Uterus (tissue), 4 donors: Measurements from ENCODE around the gene KIAA1210. TPM values are rescaled to one million over a fixed set of nuclear protein-coding genes. Genes with fewer than 3 reads are reported as not detected.

ENCODE experiments used
- DNase-seq, 2 donors: peaks; one replicate each; pipeline ENCODE4 v3.0.0-alpha.2; 2019 to 2020
- H3K27ac ChIP-seq, 2 donors: fragments of 200-600 bp; sonication (generic); 1 replicate in 1 of 2; 2 replicates in 1 of 2; pipeline ENCODE4 v1.5.1; 2016 to 2018
- H3K27me3 ChIP-seq, 2 donors: fragments of 200-600 bp; sonication (generic); one replicate each; pipeline ENCODE4 v1.5.1; 2018 to 2019; ENCODE audit warnings: control low read depth in 1 of 2
- H3K36me3 ChIP-seq, 2 donors: fragments of 200-600 bp; sonication (generic); one replicate each; pipeline ENCODE4 v1.5.1; 2019; ENCODE audit warnings: control low read depth in 1 of 2
- H3K4me1 ChIP-seq, 2 donors: fragments of 200-600 bp; sonication (generic); one replicate each; pipeline ENCODE4 v1.5.1; 2018 to 2019; ENCODE audit warnings: control low read depth in 1 of 2
- H3K4me3 ChIP-seq, 2 donors: fragments of 200-600 bp; sonication (generic); 1 replicate in 1 of 2; 2 replicates in 1 of 2; pipeline ENCODE4 v1.5.1; 2018 to 2019; ENCODE audit warnings: mild to moderate bottlenecking in 1 of 2
- H3K9me3 ChIP-seq, 2 donors: fragments of 200-600 bp; sonication (generic); one replicate each; pipeline ENCODE4 v1.5.1; 2019; ENCODE audit warnings: control low read depth in 1 of 2
- POLR2A ChIP-seq, 2 donors: fragments of 450-650 bp; IDR thresholded peaks; one replicate each; pipeline ENCODE4 v1.6.1; 2016; ENCODE audit warnings: antibody characterized with exemption in 2 of 2, mild to moderate bottlenecking in 1 of 2, moderate library complexity in 1 of 2
- intact Hi-C: fragments of 100-400 bp; cut with DNase I; formaldehyde crosslinking; loops from one replicate; pipeline ENCODE4 v1.15.1; 2023; ENCODE audit warnings: low total_unique reads
- total RNA-seq, 4 donors: library from RNA; depleted of rRNA in 3 of 4; stranded (reverse); fragments of >200 nt in 3 of 4; gene quantifications; one replicate each; pipeline versions ENCODE4 v1.1.0 to v1.2.4, GENCODE V29; 2014 to 2023
- TF ChIP-seq, protein P1 (sequence below), 4 experiments: fragments of 200-600 bp in 2 of 4; fragments of 450-650 bp in 2 of 4; sonication (generic) in 2 of 4; IDR thresholded peaks; one replicate each; pipeline ENCODE4 v1.5.1; 2016 to 2019; ENCODE audit warnings: antibody characterized with exemption in 4 of 4, mild to moderate bottlenecking in 2 of 4, moderate library complexity in 1 of 4
- donor health status: DM: yes; HTN: yes; CAD: no.

Gene KIAA1210
- total RNA-seq, result 1 to 10 TPM in 1 of 4 donors, not detected in 3; 6.7 TPM

DNA sequence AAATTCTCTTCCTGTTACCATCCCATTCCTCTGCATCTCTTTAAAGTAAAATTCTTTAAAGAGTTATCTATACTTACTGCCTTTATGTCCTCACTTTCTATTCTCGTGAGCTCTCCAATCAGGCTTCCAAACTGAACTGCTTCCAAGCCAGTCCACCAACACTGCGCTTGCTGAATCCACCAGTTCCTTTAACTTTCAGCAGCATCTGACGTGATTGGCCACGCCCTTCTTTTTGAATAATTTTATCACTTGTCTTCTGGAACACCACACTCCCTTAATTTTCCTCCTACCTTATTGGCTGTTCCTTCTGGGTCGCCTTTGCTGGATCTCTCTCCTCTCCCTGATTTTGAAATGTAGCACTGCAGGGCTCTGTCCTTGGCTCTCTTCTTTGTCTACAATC lies at the start of gene KIAA1210:
KIAA1210 (minus strand) TSS at position 163 of the 400 bp plus-strand sequence. CDS start 4,170 bp downstream, outside the sequence.
- TF ChIP-seq, protein P1, sequence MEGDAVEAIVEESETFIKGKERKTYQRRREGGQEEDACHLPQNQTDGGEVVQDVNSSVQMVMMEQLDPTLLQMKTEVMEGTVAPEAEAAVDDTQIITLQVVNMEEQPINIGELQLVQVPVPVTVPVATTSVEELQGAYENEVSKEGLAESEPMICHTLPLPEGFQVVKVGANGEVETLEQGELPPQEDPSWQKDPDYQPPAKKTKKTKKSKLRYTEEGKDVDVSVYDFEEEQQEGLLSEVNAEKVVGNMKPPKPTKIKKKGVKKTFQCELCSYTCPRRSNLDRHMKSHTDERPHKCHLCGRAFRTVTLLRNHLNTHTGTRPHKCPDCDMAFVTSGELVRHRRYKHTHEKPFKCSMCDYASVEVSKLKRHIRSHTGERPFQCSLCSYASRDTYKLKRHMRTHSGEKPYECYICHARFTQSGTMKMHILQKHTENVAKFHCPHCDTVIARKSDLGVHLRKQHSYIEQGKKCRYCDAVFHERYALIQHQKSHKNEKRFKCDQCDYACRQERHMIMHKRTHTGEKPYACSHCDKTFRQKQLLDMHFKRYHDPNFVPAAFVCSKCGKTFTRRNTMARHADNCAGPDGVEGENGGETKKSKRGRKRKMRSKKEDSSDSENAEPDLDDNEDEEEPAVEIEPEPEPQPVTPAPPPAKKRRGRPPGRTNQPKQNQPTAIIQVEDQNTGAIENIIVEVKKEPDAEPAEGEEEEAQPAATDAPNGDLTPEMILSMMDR (IDR thresholded peaks at IDR 0.05), result no peak
- TF ChIP-seq POLR2A (IDR thresholded peaks at IDR 0.05), result no peak
- intact Hi-C loops, result no loop called here
- no peak within 1 kb of the TSS for H3K27ac ChIP-seq
- H3K9me3 ChIP-seq, result no peaks in the 10 kb centered on the region
- H3K4me1 ChIP-seq, result no peaks in the 10 kb centered on the region
- H3K36me3 ChIP-seq, result no peaks in the 10 kb centered on the region
- H3K4me3 ChIP-seq, result no peak within 1 kb of the TSS
- H3K27me3 ChIP-seq, result no peaks in the 10 kb centered on the region
- DNase-seq, result no peak

DNA sequence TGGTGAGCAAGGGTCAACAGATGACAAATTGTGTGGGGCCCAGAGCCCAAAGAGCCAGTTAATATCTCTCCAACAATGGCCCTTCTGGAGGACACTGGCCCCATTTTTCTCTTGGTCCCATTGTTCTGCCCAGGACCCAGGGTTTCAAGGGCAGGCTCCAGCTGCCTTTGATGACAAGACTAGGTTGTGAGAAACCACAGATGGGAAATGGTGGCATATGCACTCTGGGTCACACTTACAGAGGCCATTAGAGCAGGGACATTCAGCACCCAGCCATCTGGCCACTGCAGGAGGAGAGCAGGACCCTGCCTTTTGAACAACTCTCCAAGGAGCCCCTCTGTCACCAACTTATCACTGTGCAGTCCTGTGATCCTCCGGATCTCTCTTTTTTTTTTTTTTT lies 49.7 kb upstream of the KIAA1210 start:
- TF ChIP-seq, protein P1 (IDR thresholded peaks at IDR 0.05), result no peak
- no peak for TF ChIP-seq POLR2A (IDR thresholded peaks at IDR 0.05)
- H3K27ac ChIP-seq, result no peak overlapping the region
- no peak for DNase-seq

DNA sequence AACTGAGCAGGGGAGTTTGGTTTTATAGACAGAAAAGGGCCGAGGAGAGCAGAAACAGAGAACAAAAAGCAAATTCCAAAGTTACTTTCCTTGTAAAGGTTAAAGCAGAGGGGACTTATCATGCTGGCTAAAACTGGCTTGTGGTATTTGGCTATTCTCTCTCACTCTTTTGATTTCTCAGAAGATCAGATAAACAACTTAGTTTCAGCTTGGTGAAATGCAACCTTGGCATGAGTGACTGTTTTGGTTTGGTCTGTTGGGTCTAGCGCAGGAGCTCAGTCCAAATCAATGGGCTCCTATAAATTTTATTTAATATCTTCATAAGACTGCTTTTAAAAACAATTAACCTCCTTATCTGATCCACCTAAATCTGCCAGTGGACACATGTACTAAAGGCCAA lies 47.3 kb upstream of the KIAA1210 start:
- no peak overlapping the region for H3K4me3 ChIP-seq
- H3K27ac ChIP-seq, result no peak overlapping the region
- no peaks in the 10 kb centered on the region for H3K4me1 ChIP-seq
- intact Hi-C loops, result no loop called here
- no peaks in the 10 kb centered on the region for H3K9me3 ChIP-seq
- no peaks in the 10 kb centered on the region for H3K27me3 ChIP-seq
- H3K36me3 ChIP-seq, result no peaks in the 10 kb centered on the region
- no peak for TF ChIP-seq POLR2A (IDR thresholded peaks at IDR 0.05)
- TF ChIP-seq, protein P1 (IDR thresholded peaks at IDR 0.05), result no peak
- DNase-seq, result no peak

More for the DNA sequence above, 49.7 kb upstream of the KIAA1210 start:
- Histone ChIP-seq H3K36me3 (no peaks in the 10 kb centered on the region), H3K27me3 (no peaks in the 10 kb centered on the region), H3K9me3 (no peaks in the 10 kb centered on the region), H3K4me1 (no peaks in the 10 kb centered on the region), H3K4me3 (no peak overlapping the region)
- intact Hi-C loops, result no loop called here

DNA sequence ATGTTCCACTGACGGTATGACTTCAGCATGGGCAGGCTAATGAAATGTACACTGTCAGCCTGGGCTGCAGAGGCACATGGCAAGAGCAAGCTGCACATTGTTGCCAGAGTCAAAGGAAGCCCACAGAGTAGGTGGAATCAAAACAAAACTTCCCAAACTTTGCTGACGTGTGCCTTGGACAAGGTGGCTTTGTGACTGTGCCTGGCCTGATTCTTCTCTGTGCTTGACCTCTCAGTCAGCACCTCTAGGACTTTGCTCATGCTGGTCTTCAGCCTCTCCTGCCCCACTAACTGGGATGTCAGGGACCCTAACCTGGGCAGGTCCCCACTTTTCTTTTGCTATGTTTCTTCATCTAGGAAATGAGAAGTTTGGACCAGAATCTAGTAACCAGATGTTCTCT lies 40.5 kb upstream of the KIAA1210 start:
- no peaks in the 10 kb centered on the region for H3K36me3 ChIP-seq
- intact Hi-C loops, result no loop called here
- TF ChIP-seq, protein P1 (IDR thresholded peaks at IDR 0.05), result no peak
- no peak for TF ChIP-seq POLR2A (IDR thresholded peaks at IDR 0.05)
- DNase-seq, result no peak
- H3K9me3 ChIP-seq, result no peaks in the 10 kb centered on the region
- no peaks in the 10 kb centered on the region for H3K27me3 ChIP-seq
- no peak overlapping the region for H3K27ac ChIP-seq
- H3K4me3 ChIP-seq, result no peak overlapping the region
- H3K4me1 ChIP-seq, result no peaks in the 10 kb centered on the region

DNA sequence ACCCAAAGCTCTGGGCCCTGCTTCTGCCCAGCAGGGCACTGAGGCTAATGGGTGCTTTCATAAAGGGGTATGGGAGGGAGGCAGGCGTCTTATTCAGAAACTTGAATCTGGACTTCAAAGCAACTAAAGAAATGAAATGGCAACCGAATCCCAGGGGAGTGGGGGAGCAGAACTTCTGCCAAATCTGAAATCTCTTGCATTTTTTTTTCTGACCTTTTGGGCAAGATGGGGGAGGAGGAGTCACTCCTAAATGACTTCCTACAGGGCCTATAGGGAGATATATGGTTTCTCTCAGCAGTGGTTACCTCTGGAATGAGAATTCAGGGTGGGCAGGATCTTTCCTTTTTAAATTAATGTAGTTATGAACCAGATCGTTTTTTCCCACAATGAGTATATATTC lies 30.6 kb upstream of the KIAA1210 start:
- Histone ChIP-seq H3K4me1 (no peaks in the 10 kb centered on the region), H3K4me3 (no peak overlapping the region), H3K27me3 (no peaks in the 10 kb centered on the region), H3K36me3 (no peaks in the 10 kb centered on the region), H3K9me3 (no peaks in the 10 kb centered on the region), H3K27ac (no peak overlapping the region)
- TF ChIP-seq, protein P1 (IDR thresholded peaks at IDR 0.05), result no peak
- TF ChIP-seq POLR2A (IDR thresholded peaks at IDR 0.05), result no peak
- no peak for DNase-seq
- intact Hi-C loops, result no loop called here
